ENCODE data around the gene HOTAIR.

The HOTAIR gene

GRCh38 chr12:53998900-53999236 is 24.1 kb upstream of the HOTAIR start:
- H3K4me3 ChIP-seq (ENCODE audit: control insufficient read depth, low read depth, low read length) = no peak overlapping the region; the same call in 1 of the 2 replicates
- DNase-seq (ENCODE audit: low read depth) = no peak
- TF ChIP-seq, protein P1, sequence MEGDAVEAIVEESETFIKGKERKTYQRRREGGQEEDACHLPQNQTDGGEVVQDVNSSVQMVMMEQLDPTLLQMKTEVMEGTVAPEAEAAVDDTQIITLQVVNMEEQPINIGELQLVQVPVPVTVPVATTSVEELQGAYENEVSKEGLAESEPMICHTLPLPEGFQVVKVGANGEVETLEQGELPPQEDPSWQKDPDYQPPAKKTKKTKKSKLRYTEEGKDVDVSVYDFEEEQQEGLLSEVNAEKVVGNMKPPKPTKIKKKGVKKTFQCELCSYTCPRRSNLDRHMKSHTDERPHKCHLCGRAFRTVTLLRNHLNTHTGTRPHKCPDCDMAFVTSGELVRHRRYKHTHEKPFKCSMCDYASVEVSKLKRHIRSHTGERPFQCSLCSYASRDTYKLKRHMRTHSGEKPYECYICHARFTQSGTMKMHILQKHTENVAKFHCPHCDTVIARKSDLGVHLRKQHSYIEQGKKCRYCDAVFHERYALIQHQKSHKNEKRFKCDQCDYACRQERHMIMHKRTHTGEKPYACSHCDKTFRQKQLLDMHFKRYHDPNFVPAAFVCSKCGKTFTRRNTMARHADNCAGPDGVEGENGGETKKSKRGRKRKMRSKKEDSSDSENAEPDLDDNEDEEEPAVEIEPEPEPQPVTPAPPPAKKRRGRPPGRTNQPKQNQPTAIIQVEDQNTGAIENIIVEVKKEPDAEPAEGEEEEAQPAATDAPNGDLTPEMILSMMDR (IDR thresholded peaks at IDR 0.05; ENCODE audit: control insufficient read depth, insufficient read depth, low read depth, low read length, missing control alignments) = no peak

GRCh38 chr12:53998110-53998899 is 23.6 kb upstream of the HOTAIR start:
- no peak overlapping the region for H3K4me3 ChIP-seq (ENCODE audit: control insufficient read depth, low read depth, low read length)
- TF ChIP-seq, protein P1 (IDR thresholded peaks at IDR 0.05; ENCODE audit: control insufficient read depth, insufficient read depth, low read depth, low read length, missing control alignments) = no peak

GRCh38 chr12:53997204-53998109 is 22.7 kb upstream of the HOTAIR start:
- no peak overlapping the region for H3K4me3 ChIP-seq (ENCODE audit: control insufficient read depth, low read depth, low read length)
- DNase-seq (ENCODE audit: low read depth) = no peak

More at GRCh38 chr12:53998110-53998899, 23.6 kb upstream of the HOTAIR start:
- DNase-seq (ENCODE audit: low read depth) = no peak

DNA sequence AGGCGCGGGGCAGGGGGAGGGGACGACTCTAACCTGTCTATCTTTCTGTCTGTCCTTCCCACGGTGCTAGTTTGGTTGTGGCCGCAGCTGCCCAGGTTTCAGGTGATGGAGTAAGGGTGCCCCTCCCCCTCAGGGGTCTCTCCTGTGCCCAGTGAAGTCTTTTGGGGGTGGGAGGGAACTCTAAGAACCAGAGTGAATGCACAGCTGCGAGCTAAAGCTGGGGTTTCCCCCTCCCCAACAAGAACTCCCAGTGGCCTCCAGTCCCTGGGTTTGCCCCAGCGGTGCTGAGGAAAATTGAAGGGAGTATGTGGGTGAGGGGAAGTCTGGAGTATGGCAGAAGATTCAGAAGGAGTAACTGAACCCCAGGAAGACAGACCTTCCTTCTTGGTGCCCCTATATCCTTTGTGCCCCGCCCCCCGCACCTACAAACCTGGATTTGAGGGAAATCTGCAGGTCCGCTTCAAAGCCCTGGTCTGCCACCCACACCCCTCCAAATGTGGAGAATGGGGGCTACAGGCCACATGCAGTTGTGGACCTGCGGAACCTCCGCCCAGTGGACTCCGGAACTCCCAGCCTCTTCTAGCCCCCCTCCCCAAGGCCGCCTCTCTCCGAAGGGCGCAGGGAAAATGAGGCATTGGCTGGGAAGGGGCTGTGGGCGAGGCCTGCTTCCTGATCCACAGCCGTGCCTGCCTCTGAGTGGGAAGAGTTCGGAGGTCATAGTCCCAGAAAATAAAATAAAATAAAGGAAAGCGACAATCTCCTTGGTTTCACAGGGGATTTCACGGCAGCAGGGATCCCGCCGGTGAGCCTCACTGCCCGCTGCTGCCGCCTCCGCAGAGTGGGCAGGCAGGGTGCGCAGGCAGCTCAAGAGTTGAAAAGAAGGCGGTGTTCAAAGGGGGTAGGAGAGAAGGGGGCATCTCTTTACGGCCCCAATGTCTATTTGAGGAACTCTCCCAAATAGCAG is 21.8 kb upstream of the HOTAIR start:
- TF ChIP-seq, protein P1 (IDR thresholded peaks at IDR 0.05; ENCODE audit: control insufficient read depth, insufficient read depth, low read depth, low read length, missing control alignments) = no peak
- H3K4me3 ChIP-seq (ENCODE audit: control insufficient read depth, low read depth, low read length) = peak overlapping the region; percentile 2; the same call in 1 of the 2 replicates
- no peak for DNase-seq (ENCODE audit: low read depth)

More at GRCh38 chr12:53997204-53998109, 22.7 kb upstream of the HOTAIR start:
- TF ChIP-seq, protein P1 (IDR thresholded peaks at IDR 0.05; ENCODE audit: control insufficient read depth, insufficient read depth, low read depth, low read length, missing control alignments) = no peak

DNA sequence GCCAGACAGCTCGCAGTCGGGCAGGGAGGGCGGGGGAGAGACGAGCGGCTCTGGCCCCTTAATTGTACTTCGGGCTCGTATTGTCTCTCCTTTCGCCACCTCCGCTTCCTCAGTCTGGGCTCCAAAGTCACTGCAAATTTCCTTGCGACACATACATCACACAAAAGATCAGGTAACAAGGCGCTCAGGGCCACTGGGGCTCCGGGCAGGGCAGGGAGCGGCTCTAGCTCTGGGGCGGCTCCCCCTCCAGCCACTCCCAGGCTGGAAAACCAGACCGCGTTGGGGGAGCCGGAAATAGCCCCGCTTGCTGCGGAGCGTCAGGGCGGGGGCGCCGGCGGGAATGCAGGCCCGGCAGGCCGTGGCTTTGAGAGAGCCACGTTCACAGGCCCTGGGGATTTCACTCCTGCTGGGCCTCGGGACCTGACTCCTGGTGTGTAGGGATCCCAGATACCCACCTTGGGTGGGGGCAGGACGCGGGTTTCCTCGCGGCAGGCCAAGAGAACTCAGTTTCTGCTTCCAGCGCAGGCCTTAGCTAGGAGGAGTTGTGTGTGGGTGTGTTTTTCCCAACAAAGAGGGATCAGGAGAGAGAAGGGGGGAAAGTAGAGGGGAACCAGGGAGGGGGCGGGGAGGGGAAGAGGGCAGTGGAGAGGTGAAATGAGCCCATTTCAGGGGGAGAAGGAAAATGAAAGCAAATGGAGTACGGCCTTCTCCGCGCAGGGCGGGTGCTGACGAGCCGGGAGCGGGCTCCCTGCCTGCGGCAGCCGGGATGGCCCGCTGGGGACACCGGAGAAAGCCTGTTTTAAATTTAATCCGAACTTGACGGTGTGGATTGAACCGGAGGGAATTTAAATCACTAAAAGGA is 20.9 kb upstream of the HOTAIR start:
- TF ChIP-seq, protein P1 (IDR thresholded peaks at IDR 0.05; ENCODE audit: control insufficient read depth, insufficient read depth, low read depth, low read length, missing control alignments) = no peak
- no peak for DNase-seq (ENCODE audit: low read depth)
- H3K4me3 ChIP-seq (ENCODE audit: control insufficient read depth, low read depth, low read length) = peak overlapping the region; percentile 25

Data from AG09309 (cell line).